GM18909 (cell line): Measurements from ENCODE around the gene GPN3.
"Not testable (repeated sequence)": the region's sequence is repeated elsewhere in the genome, so short reads cannot be mapped to it uniquely, and the experiment has no call there.

Experiments
- ATAC-seq: cut with Tn5 transposase; IDR thresholded peaks from one replicate; pipeline ENCODE4 v1.9.1; 2021; ENCODE audit warnings: mild to moderate bottlenecking; ENCODE audit not compliant: unreplicated experiment, poor library complexity

GPN3 gene

DNA sequence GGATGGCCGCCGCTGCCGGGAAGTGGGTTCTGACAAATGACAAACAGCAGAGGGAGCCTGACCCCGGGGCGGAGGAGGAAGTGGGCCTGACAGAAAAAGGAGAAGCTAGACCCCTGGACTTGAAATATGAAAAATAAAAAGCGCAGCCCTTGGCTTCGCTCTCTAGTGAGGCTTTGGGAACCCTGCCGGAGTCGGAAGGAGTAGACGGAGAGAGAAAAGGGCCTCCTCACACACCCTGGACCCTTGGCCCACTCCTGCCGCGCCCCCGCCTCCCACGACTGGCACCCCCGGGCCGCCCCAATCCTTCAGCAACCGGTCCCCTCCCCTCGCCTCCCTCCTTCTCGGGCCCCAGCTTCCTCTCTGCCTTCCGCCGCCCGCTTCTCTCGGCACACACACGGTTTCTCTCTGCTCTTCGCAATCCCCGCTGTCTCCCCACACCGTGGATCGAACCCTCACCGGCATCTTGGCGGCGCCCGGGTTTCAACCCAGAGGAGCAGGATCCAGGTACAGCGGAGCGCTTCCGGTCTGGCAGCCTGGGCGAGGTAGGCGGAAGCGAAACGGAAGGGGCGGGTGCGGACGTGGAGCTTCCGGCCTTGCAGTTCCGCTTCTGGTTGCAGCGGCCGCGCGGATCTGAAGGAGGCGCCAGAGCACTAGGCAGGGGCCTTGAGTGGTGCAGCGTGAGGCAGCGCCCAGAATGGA lies 18.1 kb downstream of the GPN3 start, which contains the start of gene ARPC3:
TSS of gene ARPC3 (minus strand) at position 539 of the 699 bp plus-strand sequence. CDS start at position 462, 77 bp downstream.
- peak; percentile 93 for ATAC-seq

- ATAC-seq: no peak
Measured at GRCh38 chr12:110444455-110444854, 23.6 kb downstream of the GPN3 start.

DNA sequence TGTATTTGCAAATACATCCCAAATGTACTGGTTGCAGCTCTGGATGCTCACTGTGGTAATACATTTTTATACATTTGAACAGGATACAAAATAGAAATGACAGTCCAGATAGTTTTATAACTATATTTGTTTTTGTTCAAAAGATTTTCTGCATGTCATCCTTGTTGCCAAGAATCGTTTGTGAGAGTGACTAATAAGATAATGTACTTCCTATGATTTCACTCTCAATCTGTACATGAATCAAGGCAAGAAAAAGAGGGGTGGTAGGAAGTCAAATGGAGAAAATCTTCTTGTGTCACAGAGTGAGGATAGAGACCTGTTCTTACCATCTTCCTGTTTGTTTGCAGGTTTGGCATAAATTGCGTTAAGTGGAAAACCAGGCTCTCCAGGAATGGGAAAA lies 31.8 kb downstream of the GPN3 start:
- ATAC-seq: no peak

GRCh38 chr12:110431957-110432587 lies 36.0 kb downstream of the GPN3 start:
- no peak for ATAC-seq

GRCh38 chr12:110429676-110430075 lies 38.4 kb downstream of the GPN3 start:
- not testable (repeated sequence) for ATAC-seq

DNA sequence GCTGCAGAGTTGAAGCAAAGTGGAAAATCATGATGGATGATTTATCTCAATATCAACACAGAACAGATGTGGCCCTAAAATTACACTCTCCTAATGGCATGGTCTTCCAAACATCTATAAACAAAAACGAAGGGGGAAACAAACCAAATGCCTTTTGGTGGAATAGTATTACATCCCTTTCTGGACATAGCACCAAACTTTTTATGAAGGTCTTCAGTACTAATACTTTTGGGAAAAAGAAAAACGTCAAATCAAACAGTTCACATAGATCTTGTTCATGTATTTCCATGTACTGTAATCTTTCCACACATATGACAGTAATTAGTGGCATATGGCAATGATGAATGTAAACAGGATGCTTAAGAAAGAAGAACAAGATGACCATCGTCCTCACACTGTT lies 41.7 kb downstream of the GPN3 start:
- ATAC-seq: no peak

DNA sequence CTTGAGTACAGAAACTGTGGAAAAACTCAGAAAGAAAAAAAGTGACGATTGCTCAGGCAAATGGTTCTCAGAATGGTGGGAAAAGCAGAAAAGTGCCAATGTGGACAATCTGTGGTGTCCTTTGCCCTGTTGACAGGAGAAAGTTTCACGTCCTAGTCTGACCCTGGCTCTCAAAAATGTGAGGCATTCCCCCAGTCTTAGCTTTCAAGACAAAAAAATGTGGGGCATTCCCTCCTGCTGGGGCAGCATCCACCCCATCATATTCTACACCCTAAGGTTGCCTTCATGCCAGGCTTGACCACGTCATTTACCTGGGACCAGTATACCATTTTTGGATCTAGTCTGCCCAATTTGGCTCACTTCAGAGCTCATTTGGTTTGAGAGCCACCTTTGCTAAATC lies 43.8 kb downstream of the GPN3 start:
- no peak for ATAC-seq

GRCh38 chr12:110421701-110422100 lies 46.4 kb downstream of the GPN3 start:
- no peak for ATAC-seq

- ATAC-seq: no peak
Measured at GRCh38 chr12:110421159-110421661, 46.8 kb downstream of the GPN3 start.

DNA sequence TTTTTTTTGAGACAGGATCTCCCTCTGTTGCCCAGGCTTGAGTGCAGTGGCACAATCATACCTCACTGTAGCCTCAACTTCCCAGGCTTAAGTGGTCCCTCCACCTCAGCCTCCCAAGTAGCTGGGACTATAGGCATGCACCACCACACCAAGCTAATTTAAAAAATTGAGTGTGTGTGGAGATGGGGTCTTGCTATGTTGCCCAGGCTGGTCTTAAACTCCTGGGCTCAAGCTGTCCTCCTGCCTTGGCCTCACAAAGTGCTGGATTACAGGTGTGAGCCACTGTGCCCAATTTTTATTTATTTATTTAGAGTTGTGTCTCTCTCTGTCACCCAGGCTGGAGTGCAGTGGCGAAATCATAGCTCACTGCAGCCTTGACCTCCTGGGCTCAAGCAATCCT lies 47.4 kb downstream of the GPN3 start:
- not testable (repeated sequence) for ATAC-seq

- not testable (repeated sequence) for ATAC-seq
Measured at GRCh38 chr12:110417113-110417512, 50.9 kb downstream of the GPN3 start.

GRCh38 chr12:110410086-110410485 lies 58.0 kb downstream of the GPN3 start:
- not testable (repeated sequence) for ATAC-seq

GRCh38 chr12:110405126-110405662 lies 62.9 kb downstream of the GPN3 start:
- ATAC-seq: not testable (repeated sequence)

DNA sequence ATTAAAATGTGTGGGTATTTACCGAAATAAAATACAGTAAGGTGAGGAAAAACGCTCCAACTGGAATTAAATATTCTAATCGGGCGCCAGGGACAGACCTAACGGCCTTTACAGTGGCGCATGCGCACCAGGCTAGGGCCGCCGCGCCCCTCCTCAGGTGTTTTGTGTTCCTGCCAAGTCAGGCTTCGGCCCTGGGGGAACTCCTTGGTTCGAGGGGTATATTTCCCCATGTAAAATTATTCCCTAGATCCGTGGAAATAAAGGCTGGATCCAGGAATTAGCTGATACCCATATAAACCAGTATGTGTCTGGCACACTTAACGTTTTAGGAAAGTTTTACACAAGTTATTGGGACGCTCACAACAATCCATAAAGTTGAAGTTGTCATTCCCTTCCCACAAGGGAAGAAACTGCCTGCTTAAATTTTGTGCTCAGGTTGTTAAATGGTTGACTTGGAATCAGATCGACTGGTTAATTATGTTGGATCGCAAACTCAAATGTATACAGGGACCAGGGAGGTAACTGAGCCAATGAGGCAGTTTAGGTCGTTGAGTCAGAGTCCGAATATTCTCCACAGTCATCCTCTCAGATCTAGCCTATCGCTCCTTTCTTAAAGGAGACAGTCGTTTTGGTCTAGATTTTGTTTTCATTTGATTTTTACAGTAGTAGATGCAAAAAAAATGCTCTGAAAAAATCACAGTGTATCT lies 63.9 kb downstream of the GPN3 start:
- ATAC-seq: peak; percentile 49

DNA sequence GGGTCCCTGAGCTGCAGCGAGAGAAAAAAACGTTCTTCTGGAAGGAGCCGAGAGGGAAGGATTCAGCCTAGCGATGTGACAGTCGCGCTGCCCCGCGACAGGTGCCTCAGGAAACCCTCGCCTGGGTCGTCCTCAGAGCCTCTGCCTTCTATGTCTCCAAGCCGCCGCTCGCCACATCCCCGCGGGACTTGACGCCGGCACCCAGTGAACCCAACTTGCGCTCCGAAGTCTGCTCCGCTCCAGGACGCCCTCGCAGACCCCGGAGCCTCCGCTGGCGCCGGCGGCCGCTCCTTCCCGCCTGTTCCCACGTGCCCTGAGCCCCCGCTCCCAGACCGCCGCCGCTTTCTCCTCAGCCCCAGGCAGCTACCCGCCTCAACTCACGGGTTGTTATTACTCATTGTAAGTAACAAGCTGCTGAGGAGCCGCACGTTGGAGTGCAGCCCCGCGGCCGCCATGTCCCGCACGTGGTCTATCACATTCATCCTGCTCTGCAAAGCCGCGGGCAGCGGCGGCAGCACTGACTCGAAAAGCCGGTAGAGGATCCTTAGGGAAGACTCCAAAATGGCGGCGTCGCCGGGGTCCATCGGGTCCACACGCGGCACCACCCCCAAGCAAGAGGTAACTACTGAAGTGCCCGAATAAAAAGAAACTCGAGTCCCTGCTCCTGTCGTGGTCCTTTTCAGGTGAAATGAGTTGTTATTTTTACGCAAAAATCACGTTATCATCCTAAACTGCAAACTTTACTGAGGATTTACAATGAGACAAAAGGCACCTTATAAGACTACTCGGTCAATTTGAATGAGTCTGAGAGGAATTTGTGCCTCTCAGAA lies 64.7 kb downstream of the GPN3 start, which contains the start of gene ANAPC7:
TSS of gene ANAPC7 (minus strand) at position 563 of the 830 bp plus-strand sequence. CDS start at position 482, 81 bp downstream.
- ATAC-seq: peak; percentile 81
